Measurements from ENCODE around the gene SMIM8. TPM values are rescaled to one million over a fixed set of nuclear protein-coding genes. Genes with fewer than 3 reads are reported as not detected.
"Not testable (repeated sequence)": the region's sequence is repeated elsewhere in the genome, so short reads cannot be mapped to it uniquely, and the experiment has no call there.

SMIM8 gene
- polyA plus RNA-seq, 1 donor (not counting 4 experiments of a cell fraction or from before 2014, with no cell fraction given) = 7.6 TPM

GRCh38 chr6:87315071-87315470 is 7.3 kb upstream of the SMIM8 start:
- no peak for FAIRE-seq
- dilution Hi-C loops (cut with MboI; ENCODE audit: extremely low pct_ligation_motif_present, low sequenced_read_pairs) = no loop called here
- TF ChIP-seq CTCF (optimal IDR thresholded peaks at IDR 0.05 in 1 of 3, IDR thresholded peaks at IDR 0.05 in 1 of 3, conservative IDR thresholded peaks at IDR 0.05 in 1 of 3; ENCODE audit: extremely low read depth in 1 of 3, insufficient read depth in 2 of 3, low read length in 3 of 3) (no peak), EZH2 (IDR thresholded peaks at IDR 0.05; ENCODE audit: low read length) (no peak)

GRCh38 chr6:87319271-87319987 is 3.0 kb upstream of the SMIM8 start:
- Histone ChIP-seq H3K9ac (ENCODE audit: control insufficient read depth, extremely low read depth, insufficient read depth, low read length) (no peak overlapping the region), H4K20me1 (ENCODE audit: control insufficient read depth, extremely low read depth, insufficient read depth, low read length) (no peaks in the 10 kb centered on the region), H3K36me3 (ENCODE audit: control insufficient read depth in 2 of 2, extremely low read depth in 1 of 2, insufficient read depth in 2 of 2, low read length in 2 of 2) (no peaks in the 10 kb centered on the region), H3K79me2 (ENCODE audit: control insufficient read depth, insufficient read depth, low read length) (peaks cover 7% of the 10 kb centered on the region), H3K27me3 (ENCODE audit: control insufficient read depth, extremely low read depth, insufficient read depth, low read length) (no peaks in the 10 kb centered on the region), H3K27ac (ENCODE audit: control insufficient read depth, insufficient read depth, low read length) (no peak overlapping the region), H2AFZ (ENCODE audit: control insufficient read depth, low read length) (no peak overlapping the region), H3K9me3 (ENCODE audit: control insufficient read depth, low read depth, low read length) (no peaks in the 10 kb centered on the region), H3K4me2 (ENCODE audit: control insufficient read depth, extremely low read depth, insufficient read depth, low read depth, low read length) (no peak overlapping the region), H3K4me1 (ENCODE audit: control insufficient read depth, extremely low read depth, insufficient read depth, low read length) (no peaks in the 10 kb centered on the region), H3K9me1 (ENCODE audit: control insufficient read depth, extremely low read depth, insufficient read depth, low read length) (no peaks in the 10 kb centered on the region), H3K4me3 (ENCODE audit: control insufficient read depth in 2 of 3, extremely low read depth in 1 of 3, insufficient read depth in 2 of 3, low read depth in 1 of 3, low read length in 3 of 3) (no peak overlapping the region)
- dilution Hi-C loops (cut with MboI; ENCODE audit: extremely low pct_ligation_motif_present, low sequenced_read_pairs) = no loop called here
- DNase-seq (ENCODE audit: low read depth, low spot score) (no peak), FAIRE-seq (no peak)
- no peak for TF ChIP-seq CTCF (optimal IDR thresholded peaks at IDR 0.05 in 1 of 3, IDR thresholded peaks at IDR 0.05 in 1 of 3, conservative IDR thresholded peaks at IDR 0.05 in 1 of 3; ENCODE audit: extremely low read depth in 1 of 3, insufficient read depth in 2 of 3, low read length in 3 of 3)
- no peak for TF ChIP-seq EZH2 (IDR thresholded peaks at IDR 0.05; ENCODE audit: low read length)

More at GRCh38 chr6:87315071-87315470, 7.3 kb upstream of the SMIM8 start:
- H3K4me2 ChIP-seq (ENCODE audit: control insufficient read depth, extremely low read depth, insufficient read depth, low read depth, low read length) = no peak overlapping the region
- H3K9ac ChIP-seq (ENCODE audit: control insufficient read depth, extremely low read depth, insufficient read depth, low read length) = no peak overlapping the region
- no peaks in the 10 kb centered on the region for H3K4me1 ChIP-seq (ENCODE audit: control insufficient read depth, extremely low read depth, insufficient read depth, low read length)
- no peak overlapping the region for H2AFZ ChIP-seq (ENCODE audit: control insufficient read depth, low read length)
- no peaks in the 10 kb centered on the region for H3K79me2 ChIP-seq (ENCODE audit: control insufficient read depth, insufficient read depth, low read length)
- H3K4me3 ChIP-seq (ENCODE audit: control insufficient read depth in 2 of 3, extremely low read depth in 1 of 3, insufficient read depth in 2 of 3, low read depth in 1 of 3, low read length in 3 of 3) = no peak overlapping the region
- no peaks in the 10 kb centered on the region for H3K36me3 ChIP-seq (ENCODE audit: control insufficient read depth in 2 of 2, extremely low read depth in 1 of 2, insufficient read depth in 2 of 2, low read length in 2 of 2)
- no peak overlapping the region for H3K27ac ChIP-seq (ENCODE audit: control insufficient read depth, insufficient read depth, low read length)
- H3K9me1 ChIP-seq (ENCODE audit: control insufficient read depth, extremely low read depth, insufficient read depth, low read length) = no peaks in the 10 kb centered on the region
- H3K9me3 ChIP-seq (ENCODE audit: control insufficient read depth, low read depth, low read length) = no peaks in the 10 kb centered on the region
- DNase-seq (ENCODE audit: low read depth, low spot score) = no peak
- H4K20me1 ChIP-seq (ENCODE audit: control insufficient read depth, extremely low read depth, insufficient read depth, low read length) = no peaks in the 10 kb centered on the region
- peaks cover 5% of the 10 kb centered on the region for H3K27me3 ChIP-seq (ENCODE audit: control insufficient read depth, extremely low read depth, insufficient read depth, low read length)

- H3K27me3 ChIP-seq (ENCODE audit: control insufficient read depth, extremely low read depth, insufficient read depth, low read length); FAIRE-seq; H3K9ac ChIP-seq (ENCODE audit: control insufficient read depth, extremely low read depth, insufficient read depth, low read length); H3K4me3 ChIP-seq (ENCODE audit: control insufficient read depth in 2 of 3, extremely low read depth in 1 of 3, insufficient read depth in 2 of 3, low read depth in 1 of 3, low read length in 3 of 3); H3K9me3 ChIP-seq (ENCODE audit: control insufficient read depth, low read depth, low read length); dilution Hi-C loops (cut with MboI; ENCODE audit: extremely low pct_ligation_motif_present, low sequenced_read_pairs); H2AFZ ChIP-seq (ENCODE audit: control insufficient read depth, low read length); H3K79me2 ChIP-seq (ENCODE audit: control insufficient read depth, insufficient read depth, low read length); H3K4me1 ChIP-seq (ENCODE audit: control insufficient read depth, extremely low read depth, insufficient read depth, low read length); DNase-seq (ENCODE audit: low read depth, low spot score); H3K27ac ChIP-seq (ENCODE audit: control insufficient read depth, insufficient read depth, low read length); H3K9me1 ChIP-seq (ENCODE audit: control insufficient read depth, extremely low read depth, insufficient read depth, low read length); H4K20me1 ChIP-seq (ENCODE audit: control insufficient read depth, extremely low read depth, insufficient read depth, low read length); H3K36me3 ChIP-seq (ENCODE audit: control insufficient read depth in 2 of 2, extremely low read depth in 1 of 2, insufficient read depth in 2 of 2, low read length in 2 of 2); H3K4me2 ChIP-seq (ENCODE audit: control insufficient read depth, extremely low read depth, insufficient read depth, low read depth, low read length): not testable (repeated sequence)
Measured at GRCh38 chr6:87323880-87324279, 1.5 kb downstream of the SMIM8 start.
